ENCODE data around the gene MMP14.
A peak's percentile ranks its signal among the peaks of the same experiment; 100 is the strongest.

The MMP14 gene

DNA sequence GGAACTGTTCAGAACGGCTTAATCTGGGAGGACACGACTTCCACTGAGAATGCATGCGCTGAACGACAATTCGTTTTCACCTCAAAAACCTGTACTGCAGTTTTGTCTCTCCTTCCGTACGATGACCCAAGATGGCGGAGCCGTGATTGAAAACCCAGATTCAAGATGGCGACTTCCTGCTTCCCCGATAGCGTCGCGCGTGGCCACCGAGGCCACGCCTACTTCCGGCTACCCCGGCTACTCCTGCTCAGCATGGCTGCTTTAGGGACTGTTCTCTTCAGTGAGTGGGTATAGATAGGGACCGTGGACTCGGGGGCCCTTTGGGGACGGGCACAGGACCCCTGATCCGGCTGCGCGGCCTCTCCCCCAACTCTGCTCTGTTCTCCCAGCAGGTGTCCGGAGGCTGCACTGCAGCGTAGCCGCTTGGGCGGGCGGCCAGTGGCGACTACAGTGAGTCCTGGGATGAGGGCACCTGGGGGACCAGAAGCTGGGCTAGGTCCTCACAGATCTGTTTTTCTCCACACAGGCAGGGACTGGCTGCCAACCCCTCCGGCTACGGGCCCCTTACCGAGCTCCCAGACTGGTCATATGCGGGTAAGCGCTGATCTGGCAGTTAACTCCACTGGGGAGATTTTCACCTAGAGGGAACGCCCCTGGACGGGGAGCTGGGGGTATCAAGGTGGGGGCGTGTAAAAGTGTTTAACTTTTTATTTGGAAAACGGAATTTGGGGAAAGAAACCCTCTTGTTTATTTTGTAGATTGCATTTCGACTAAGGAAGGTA is 6.5 kb upstream of the MMP14 start, which contains the start of gene MRPL52:
TSS of gene MRPL52 (plus strand) at position 227 of the 782 bp plus-strand sequence. CDS start at position 253, 26 bp downstream.
- DNase-seq (ENCODE audit: low read depth): peak; percentile 93
- TF ChIP-seq POLR2A (IDR thresholded peaks at IDR 0.05; ENCODE audit: extremely low read depth, insufficient read length): peak; percentile 87
- peak; percentile 84 for TF ChIP-seq MAX (IDR thresholded peaks at IDR 0.05; ENCODE audit: low read depth, low read length)
- TF ChIP-seq MYC (IDR thresholded peaks at IDR 0.05; ENCODE audit: low read depth, low read length): peak; percentile 86
- TF ChIP-seq CTCF (IDR thresholded peaks at IDR 0.05; ENCODE audit: low read depth, low read length): no peak
- H3K4me3 ChIP-seq (ENCODE audit: low read depth, low read length): peak within 1 kb of the TSS; percentile 88

GRCh38 chr14:22830443-22831010 is 5.9 kb upstream of the MMP14 start:
- H3K4me3 ChIP-seq (ENCODE audit: low read depth, low read length): peak overlapping the region; percentile 88
- peak; percentile 37 for DNase-seq (ENCODE audit: low read depth)
- TF ChIP-seq MAX (IDR thresholded peaks at IDR 0.05; ENCODE audit: low read depth, low read length): no peak
- no peak for TF ChIP-seq CTCF (IDR thresholded peaks at IDR 0.05; ENCODE audit: low read depth, low read length)

DNA sequence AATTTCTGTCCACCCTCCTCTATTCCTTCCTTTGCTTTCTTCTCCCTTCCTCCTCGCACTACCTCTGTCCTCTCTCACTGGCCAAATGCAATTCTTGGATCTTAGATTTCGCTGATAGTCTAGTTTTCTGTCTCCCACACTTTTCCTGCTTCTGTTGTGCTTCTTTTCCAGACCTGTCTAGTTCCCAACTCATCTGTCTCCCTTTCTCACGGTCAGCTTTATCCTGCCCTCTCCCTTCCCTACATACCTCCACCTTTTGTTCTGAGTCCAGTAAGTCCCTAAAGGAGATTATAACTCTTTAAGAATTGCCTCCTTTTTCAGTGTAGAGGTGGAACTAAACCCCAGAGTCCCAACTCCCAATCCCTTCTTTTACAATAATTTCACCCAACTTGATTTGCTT is 880 bp upstream of the MMP14 start:
- no peak for TF ChIP-seq MAX (IDR thresholded peaks at IDR 0.05; ENCODE audit: low read depth, low read length)
- no peak for TF ChIP-seq CTCF (IDR thresholded peaks at IDR 0.05; ENCODE audit: low read depth, low read length)
- no peak for TF ChIP-seq MYC (IDR thresholded peaks at IDR 0.05; ENCODE audit: low read depth, low read length)
- TF ChIP-seq POLR2A (IDR thresholded peaks at IDR 0.05; ENCODE audit: extremely low read depth, insufficient read length): no peak
- DNase-seq (ENCODE audit: low read depth): no peak
- H3K4me3 ChIP-seq (ENCODE audit: low read depth, low read length): peak overlapping the region; percentile 79

GRCh38 chr14:22837114-22837749 is 847 bp downstream of the MMP14 start:
- DNase-seq (ENCODE audit: low read depth): peak; percentile 68
- TF ChIP-seq POLR2A (IDR thresholded peaks at IDR 0.05; ENCODE audit: extremely low read depth, insufficient read length): no peak
- no peak for TF ChIP-seq MYC (IDR thresholded peaks at IDR 0.05; ENCODE audit: low read depth, low read length)
- no peak for TF ChIP-seq MAX (IDR thresholded peaks at IDR 0.05; ENCODE audit: low read depth, low read length)
- no peak for TF ChIP-seq CTCF (IDR thresholded peaks at IDR 0.05; ENCODE audit: low read depth, low read length)
- H3K4me3 ChIP-seq (ENCODE audit: low read depth, low read length): peak overlapping the region; percentile 79

- TF ChIP-seq POLR2A (IDR thresholded peaks at IDR 0.05; ENCODE audit: extremely low read depth, insufficient read length) (no peak), MAX (IDR thresholded peaks at IDR 0.05; ENCODE audit: low read depth, low read length) (no peak), CTCF (IDR thresholded peaks at IDR 0.05; ENCODE audit: low read depth, low read length) (no peak)
- H3K4me3 ChIP-seq (ENCODE audit: low read depth, low read length): peak overlapping the region; percentile 79
- DNase-seq (ENCODE audit: low read depth): peak; percentile 74
These were observed 1.6 kb downstream of the MMP14 start for GRCh38 chr14:22837750-22838538.

Measured in NB4 (cell line).